ENCODE data around the gene TMEM270. TPM values are rescaled to one million over a fixed set of nuclear protein-coding genes. Genes with fewer than 3 reads are reported as not detected.
"Not testable (repeated sequence)": the region's sequence is repeated elsewhere in the genome, so short reads cannot be mapped to it uniquely, and the experiment has no call there.

Gene TMEM270
- total and polyA plus RNA-seq, 2 of the 4 experiments (the other 2 are of a cell fraction), result 0.17 TPM; not detected in 1

DNA sequence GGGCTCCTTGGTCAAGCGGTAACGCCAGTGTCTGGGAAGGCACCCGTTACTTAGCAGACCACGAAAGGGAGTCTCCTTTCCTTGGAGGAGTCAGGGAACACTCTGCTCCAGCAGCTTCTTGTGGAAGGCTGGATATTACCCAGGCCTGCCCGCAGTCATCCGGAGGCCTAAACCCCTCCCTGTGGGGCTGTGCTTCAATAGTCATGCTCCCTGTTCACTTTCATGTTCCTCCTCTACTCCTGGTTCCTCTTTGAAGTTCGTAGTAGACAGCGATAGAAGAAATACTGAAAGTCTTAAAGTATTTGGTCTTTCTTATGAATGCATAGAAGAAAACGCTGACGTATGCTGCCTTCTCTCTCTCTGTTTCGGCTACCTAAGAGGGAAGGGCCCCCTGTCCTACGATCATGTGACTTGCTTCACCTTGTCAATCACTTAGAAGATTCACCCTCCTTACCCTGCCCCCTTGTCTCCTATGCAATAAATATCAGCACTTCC is 15.2 kb upstream of the TMEM270 start:
- H3K27ac ChIP-seq (ENCODE audit: insufficient read depth, low read length); H3K4me2 ChIP-seq (ENCODE audit: low read depth, low read length); H2BK5ac ChIP-seq (ENCODE audit: low read depth, low read length, poor library complexity, severe bottlenecking); H3K9me1 ChIP-seq (ENCODE audit: insufficient read depth, low read length); BruUV-seq (replicated peaks); H4K91ac ChIP-seq (ENCODE audit: insufficient read depth, low read depth, low read length); H4K20me1 ChIP-seq (ENCODE audit: insufficient read depth, low read length); H2AK9ac ChIP-seq (replicated peaks; ENCODE audit: low read depth, low read length, poor library complexity); DNase-seq; H3K27me3 ChIP-seq (ENCODE audit: control insufficient read depth, insufficient read depth, low read length); dilution Hi-C loops (cut with HindIII; ENCODE audit: low sequenced_read_pairs, unreplicated experiment); intact Hi-C loops (cut with micrococcal nuclease); H3K14ac ChIP-seq (replicated peaks; ENCODE audit: low read depth, low read length); H3K56ac ChIP-seq (ENCODE audit: extremely low read depth, insufficient read depth, low read length); H3K23ac ChIP-seq (ENCODE audit: low read depth, low read length); H3K9me3 ChIP-seq (ENCODE audit: control insufficient read depth, insufficient read depth, low read length); POLR2A ChIA-PET (ENCODE audit: unreplicated experiment); H3K4me1 ChIP-seq (ENCODE audit: control insufficient read depth, insufficient read depth, low read length); H3K18ac ChIP-seq (ENCODE audit: low read depth, low read length); CTCF ChIA-PET; H3K36me3 ChIP-seq (ENCODE audit: control insufficient read depth, insufficient read depth, low read length); H3K4me3 ChIP-seq (ENCODE audit: insufficient read depth, low read depth, low read length); H4K5ac ChIP-seq (ENCODE audit: low read depth, low read length); in situ Hi-C loops (cut with MboI; ENCODE audit: low sequenced_read_pairs); H2AFZ ChIP-seq (replicated peaks; ENCODE audit: low read length, poor library complexity); ATAC-seq (ENCODE audit: low read depth); H3K9ac ChIP-seq (ENCODE audit: low read depth, low read length): not testable (repeated sequence)
- Histone ChIP-seq H3K79me1 (ENCODE audit: low read depth in 1 of 2, low read length in 2 of 2) (peaks cover 5 to 19% of the 10 kb centered on the region in 2 experiments), H2AK5ac (ENCODE audit: low read depth, low read length) (peak overlapping the region; percentile 76; the same call in 1 of the 2 replicates), H2BK120ac (ENCODE audit: low read depth, low read length) (peak overlapping the region; percentile 59), H4K8ac (ENCODE audit: low read depth in 2 of 2, low read length in 2 of 2) (peak overlapping the region in 1 of 2 experiments; percentile 15; a peak in 1 of 4 replicates), H2BK20ac (ENCODE audit: low read depth, low read length) (peak overlapping the region; percentile 48; the same call in 1 of the 2 replicates), H2BK15ac (ENCODE audit: low read depth, low read length) (peak overlapping the region; percentile 65; the same call in 1 of the 3 replicates), H3K4ac (ENCODE audit: low read depth, low read length) (peak overlapping the region; percentile 18)
- WGBS, 2 experiments (ENCODE audit: extremely low coverage in 2 of 2, insufficient read length in 1 of 2), result 92% methylated on average over 4 of the region's 12 CpGs; no CpG with 5 or more reads in 1 of the 2 experiments
